Transverse colon (tissue), 3 donors: ENCODE measurements around the gene CNIH4.
A peak's percentile ranks its signal among the peaks of the same experiment; 100 is the strongest.

Experiments
- EP300 ChIP-seq: sonication (generic); formaldehyde crosslinking; IDR thresholded peaks from one replicate; pipeline ENCODE4 v1.6.1; 2017; ENCODE audit warnings: antibody characterized with exemption, low read depth
- POLR2A ChIP-seq: fragments of 450-650 bp; IDR thresholded peaks from one replicate; pipeline ENCODE4 v1.6.1; 2016; ENCODE audit warnings: antibody characterized with exemption, mild to moderate bottlenecking, moderate library complexity
- TF ChIP-seq, protein P1 (sequence below), 5 experiments: fragments of 200-600 bp in 3 of 5; fragments of 450-650 bp in 2 of 5; sonication (generic) in 3 of 5; IDR thresholded peaks; 1 replicate in 2 of 5; 2 replicates in 3 of 5; pipeline ENCODE4 v1.5.1; 2016 to 2017; ENCODE audit warnings: antibody characterized with exemption in 5 of 5, inconsistent platforms in 3 of 5, mild to moderate bottlenecking in 2 of 5, moderate library complexity in 1 of 5

DNA sequence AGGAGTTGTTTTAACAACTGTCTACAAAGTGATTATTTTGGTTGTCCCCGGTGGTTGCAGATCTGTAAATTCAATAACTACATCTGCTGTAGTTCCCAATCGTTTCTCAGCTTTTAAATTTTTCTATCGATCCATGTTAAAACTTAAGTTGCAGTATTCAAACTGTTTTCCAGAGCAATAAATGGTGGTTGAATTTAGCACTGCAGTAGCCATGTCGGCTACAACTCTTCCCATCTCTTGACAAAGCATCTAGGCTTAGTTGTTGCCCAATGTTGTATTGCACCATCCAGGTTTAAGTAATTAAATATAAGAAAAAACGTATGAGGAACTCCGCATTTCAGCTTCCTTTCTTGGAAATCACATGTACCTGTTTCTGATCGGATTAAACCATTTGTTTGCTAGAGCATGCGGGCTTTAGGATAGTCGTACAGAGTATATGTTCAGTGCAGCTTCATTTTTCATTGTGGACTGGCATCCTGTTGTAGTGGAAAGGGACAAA lies 996 bp downstream of the CNIH4 start:
- no peak for TF ChIP-seq EP300
- no peak for TF ChIP-seq POLR2A
- TF ChIP-seq, protein P1, sequence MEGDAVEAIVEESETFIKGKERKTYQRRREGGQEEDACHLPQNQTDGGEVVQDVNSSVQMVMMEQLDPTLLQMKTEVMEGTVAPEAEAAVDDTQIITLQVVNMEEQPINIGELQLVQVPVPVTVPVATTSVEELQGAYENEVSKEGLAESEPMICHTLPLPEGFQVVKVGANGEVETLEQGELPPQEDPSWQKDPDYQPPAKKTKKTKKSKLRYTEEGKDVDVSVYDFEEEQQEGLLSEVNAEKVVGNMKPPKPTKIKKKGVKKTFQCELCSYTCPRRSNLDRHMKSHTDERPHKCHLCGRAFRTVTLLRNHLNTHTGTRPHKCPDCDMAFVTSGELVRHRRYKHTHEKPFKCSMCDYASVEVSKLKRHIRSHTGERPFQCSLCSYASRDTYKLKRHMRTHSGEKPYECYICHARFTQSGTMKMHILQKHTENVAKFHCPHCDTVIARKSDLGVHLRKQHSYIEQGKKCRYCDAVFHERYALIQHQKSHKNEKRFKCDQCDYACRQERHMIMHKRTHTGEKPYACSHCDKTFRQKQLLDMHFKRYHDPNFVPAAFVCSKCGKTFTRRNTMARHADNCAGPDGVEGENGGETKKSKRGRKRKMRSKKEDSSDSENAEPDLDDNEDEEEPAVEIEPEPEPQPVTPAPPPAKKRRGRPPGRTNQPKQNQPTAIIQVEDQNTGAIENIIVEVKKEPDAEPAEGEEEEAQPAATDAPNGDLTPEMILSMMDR (IDR thresholded peaks at IDR 0.05), result peak in 1 of 5 experiments; percentile 24
